ENCODE data around the gene CAMK1D.
"Not testable (repeated sequence)": the region's sequence is repeated elsewhere in the genome, so short reads cannot be mapped to it uniquely, and the experiment has no call there.

CAMK1D gene

DNA sequence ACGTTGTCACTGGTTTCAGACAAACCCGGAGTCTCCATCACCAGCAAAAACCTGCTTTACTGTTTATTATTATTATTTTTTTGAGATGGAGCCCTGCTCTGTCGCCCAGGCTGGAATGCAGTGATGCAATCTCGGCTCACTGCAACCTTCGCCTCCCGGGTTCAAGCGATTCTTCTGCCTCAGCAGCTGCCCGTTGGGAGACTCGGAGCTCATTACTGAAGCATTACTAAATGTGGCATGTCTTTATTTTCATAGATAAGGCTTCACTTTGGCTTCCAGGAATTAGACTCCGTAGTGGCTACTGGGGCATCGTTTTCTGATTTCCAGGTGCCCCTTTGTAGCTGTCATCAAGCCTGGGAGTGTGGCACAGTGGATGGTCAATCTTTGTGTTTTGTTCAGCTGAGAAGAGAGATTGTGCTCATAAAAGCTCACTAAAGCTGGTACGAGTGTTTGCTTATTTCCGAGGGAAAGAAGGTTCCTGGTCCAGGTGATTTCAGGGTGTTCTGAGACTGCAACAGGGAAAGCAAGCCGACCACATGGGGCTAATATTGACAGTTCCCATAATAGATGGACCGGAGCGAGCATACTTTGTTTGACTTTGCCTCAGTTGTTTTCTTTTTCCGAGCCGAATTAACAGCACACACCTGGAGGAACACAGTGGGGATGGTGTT is 163.1 kb downstream of the CAMK1D start:
- no peak for DNase-seq

DNA sequence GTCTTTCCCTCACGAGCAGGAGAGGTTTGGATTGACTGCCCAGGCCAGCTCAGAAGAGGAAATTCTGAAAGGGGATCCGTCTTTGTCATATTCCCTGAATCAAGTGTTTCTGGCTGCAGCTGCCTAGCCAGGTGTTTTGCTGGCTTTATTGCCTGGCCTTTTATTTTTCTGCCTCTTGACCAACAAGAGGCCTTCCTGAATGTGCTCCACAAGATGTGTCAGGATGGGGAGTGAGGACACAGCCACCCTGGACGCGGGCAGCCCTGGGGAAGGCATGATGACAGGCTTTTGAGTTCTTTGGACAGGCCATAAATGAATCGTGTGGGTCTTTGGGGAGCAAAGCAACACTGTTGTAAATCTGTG is 163.6 kb downstream of the CAMK1D start:
- DNase-seq: no peak

DNA sequence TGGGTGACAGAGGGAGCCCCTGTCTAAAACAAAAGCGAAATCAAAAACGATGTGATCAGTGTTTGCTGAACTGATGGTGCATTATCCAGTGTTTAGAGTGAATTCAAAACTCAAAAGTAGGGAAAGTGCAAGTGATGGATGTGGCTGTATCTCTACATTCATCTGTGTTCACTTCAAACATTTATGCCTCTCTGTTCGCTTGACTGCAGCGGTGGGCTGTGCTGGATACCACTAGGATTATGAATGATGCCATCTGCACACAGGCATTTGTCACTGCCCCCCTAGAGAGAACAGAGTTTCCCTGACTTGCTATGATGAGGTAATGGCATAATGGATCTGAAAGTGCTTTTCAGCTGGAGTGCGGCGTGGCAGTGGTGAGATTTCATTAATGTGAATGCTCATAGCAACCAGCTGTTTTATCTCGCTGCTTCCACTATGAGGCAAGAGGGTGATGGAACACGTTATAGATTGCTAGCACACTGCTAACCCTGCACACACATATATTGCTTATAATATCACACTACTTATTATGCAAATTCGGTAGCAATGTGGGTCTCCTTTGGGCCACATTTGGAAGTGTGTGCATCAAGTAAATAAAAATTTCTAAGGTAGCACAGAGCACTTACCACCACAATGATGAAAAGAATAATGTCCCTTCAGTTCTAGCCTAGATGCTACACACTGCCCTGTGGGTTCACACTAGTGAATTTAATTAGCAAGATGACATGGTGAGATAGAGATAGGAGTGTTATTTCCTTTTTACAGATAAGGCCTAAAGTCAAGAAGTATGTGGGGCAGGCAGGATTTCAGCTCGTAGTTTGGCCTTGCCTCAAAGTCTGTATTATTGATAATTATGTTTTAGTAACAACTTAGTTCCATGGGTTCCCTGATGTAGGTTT is 164.7 kb downstream of the CAMK1D start:
- no peak for DNase-seq

DNA sequence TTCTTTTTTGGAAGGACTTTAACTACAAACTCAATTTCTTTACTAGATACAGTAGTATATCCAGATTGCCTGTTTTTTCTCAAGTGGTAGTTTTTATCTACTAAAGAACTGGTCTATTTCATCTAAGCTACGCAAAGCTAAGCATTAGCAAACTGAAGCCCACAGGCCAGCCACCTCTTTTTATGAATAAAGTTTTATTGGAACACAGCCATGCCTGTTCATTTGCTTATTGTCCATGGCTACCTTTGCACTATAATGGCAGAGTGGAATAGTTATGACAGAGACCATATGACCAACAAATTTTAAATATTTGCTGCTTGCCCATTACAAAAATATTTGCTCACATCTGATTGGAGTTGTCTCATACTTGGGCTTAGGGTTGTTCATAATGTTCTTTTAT is 168.7 kb downstream of the CAMK1D start:
- no peak for DNase-seq

DNA sequence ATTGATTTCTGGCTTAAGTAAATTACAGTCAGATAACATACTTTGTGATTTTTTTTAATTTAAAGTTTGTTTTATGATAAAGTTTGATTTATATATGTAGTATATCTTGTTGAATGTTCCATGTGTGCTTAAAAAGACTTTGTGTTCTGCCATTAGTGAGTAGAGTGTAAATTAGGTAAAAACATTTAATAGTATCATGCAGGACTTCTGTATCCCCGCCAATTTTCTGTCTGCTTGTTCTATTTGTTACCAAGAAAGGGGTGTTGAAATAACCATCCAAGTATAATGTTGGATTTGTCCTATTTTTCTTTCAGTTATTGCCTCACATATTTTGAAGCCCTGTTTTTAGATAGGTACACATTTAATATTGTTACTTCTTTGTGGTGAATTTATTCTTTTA is 172.1 kb downstream of the CAMK1D start:
- no peak for DNase-seq

DNA sequence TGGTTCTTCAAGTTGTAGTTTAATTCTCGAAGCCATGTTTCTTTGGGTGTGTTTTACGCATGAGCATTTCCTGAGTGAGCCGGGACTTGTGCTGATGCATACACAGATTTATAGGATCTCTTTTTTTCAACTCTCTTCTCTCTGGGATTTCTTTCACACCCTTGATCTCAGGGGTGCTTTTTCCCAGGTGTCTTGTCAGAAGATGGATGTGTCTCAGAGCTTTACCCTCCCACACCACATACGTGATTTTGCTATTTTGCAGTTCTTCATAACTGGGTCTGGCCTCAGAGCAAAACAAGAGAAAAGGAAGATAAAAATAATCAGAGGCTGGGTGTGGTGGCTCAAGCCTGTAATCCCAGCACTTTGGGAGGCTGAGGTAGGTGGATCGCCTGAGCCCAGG is 177.0 kb downstream of the CAMK1D start:
- no peak for DNase-seq

DNA sequence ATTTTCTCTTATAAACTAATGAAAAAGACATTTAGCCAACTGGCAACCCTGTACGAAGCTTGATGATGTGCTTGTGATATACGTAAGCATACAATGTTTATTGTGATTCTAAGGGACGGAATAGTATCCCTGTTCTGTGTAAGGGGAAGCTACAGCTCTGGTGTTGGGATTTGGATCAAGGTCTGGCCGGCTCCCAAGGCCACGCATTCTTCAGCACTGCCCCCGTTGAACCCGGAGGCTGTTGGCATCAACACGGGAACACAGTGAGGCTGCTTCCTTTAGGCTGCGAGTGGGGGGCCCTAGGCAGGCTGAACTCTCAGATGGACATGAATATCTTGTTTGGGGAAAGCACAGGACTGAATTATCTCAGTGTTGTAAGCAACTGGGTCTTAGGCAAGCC is 180.6 kb downstream of the CAMK1D start:
- no peak for DNase-seq

DNA sequence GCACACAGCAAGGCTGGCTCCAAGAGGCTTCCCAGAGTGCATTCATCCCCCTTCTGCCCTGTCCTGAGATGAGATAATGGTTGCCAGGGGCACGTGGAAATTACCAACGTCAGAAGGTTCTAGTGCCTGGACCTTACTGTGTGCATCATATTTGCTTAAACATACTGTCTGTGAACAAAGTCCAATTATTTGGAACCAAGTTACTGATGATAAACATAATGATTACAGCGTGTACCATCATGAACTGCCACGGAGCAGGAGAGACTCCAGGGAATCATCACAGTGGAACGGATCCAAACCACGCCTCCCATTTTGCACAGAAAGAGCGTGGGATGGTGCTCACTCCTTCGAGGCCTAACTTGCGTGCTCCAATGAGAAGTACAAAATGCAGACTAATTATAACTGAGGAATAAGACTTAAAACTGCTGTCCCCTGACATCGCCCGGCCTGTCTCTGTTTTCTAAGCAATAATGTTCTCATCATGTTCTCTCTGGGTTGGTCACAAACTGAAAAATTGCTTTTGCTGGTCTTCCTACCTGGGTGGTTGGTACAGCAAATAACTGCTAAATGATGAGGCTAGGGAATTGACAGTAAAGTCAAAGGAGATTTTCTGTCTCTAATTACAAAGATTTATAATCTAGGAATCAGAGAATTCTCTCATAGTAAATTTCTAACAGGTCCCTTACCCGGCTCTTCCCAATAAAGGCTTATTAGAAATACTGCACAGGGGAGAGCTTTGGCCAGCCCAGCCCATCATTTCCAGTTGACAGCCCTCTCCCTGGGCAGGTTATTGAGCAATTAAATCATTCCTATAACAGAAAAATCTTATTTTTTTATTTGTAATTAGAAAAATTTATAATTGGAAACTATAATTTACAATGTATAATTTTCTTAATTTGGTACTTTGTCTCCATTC is 182.2 kb downstream of the CAMK1D start:
- DNase-seq: peak in 5 of 56 donors; percentile 7 to 36 (median 20)

DNA sequence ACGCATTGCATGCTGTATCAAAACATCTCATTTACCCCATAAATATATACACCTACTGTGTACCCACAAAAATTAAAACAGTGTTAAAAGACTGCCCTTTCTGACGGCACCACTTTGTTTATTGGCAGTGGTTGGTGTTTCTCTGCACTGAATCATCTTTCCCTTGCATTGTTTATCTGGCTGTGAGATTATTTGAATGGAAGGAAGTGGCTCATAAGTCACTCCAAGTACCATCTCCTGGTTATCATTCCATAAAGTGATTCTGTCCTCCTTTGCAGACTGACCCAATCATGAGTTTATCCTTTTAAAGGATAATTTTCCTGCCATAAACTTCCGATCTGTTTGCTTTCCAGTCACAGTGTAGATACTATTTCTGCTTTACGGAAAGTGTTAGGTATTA is 183.8 kb downstream of the CAMK1D start:
- no peak for DNase-seq

DNA sequence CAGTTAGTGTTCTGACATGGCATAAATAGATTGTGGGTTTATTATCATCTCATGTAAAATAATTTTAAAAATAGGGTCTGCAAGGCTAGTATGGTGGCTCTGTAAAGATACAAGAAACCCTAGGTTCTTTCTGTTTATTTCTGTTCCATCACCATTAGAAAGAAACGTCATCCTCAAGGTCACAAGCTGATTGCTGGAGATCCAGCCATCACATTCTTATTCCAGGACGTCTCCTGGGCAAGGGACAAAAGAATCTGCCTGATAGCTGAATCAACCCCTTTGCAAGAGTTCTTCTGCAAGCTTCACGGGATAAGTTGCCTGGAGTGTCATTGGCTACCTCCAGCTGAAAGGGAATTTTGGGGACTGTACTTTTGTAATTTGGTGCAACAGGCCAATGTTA is 184.4 kb downstream of the CAMK1D start:
- no peak for DNase-seq

DNA sequence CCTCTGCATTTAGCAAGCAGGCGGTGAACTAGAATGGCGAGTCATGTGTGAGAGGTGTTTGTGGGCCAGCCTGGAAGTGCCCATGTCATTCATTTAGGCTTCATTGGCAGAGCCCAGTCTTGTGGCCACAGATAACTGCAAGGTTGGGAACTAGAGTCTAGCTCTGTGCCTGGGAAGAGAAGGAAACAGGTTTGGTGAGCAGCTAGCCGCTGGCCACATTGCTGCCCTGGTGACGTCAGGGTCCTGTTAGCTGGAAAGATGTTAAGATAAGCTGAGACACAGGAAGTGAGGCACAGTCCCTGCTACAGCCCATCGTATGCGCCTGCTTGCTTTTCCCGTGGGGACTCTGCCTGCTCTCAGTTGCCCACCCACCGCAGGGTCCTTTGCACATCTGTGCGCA is 185.5 kb downstream of the CAMK1D start:
- DNase-seq: no peak

DNA sequence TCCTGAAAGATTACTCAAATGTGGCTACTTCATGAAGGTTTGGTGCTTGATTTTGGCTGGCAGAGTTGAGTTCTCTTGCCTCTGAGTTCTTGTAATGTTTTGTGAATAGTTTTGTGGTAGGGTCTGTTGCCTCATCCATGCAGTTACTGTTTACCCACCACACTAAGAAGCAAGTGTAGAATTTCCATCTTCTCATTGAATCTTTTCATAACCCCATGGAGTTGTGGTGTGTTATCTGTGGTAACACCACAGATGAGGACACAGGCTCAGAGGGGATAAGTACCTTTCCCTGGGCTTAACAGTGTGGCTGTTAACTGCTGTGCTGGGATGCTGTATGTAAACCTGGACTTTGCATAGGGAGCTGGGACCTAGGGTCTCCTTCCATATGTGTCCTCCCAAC is 186.3 kb downstream of the CAMK1D start:
- DNase-seq: no peak

DNA sequence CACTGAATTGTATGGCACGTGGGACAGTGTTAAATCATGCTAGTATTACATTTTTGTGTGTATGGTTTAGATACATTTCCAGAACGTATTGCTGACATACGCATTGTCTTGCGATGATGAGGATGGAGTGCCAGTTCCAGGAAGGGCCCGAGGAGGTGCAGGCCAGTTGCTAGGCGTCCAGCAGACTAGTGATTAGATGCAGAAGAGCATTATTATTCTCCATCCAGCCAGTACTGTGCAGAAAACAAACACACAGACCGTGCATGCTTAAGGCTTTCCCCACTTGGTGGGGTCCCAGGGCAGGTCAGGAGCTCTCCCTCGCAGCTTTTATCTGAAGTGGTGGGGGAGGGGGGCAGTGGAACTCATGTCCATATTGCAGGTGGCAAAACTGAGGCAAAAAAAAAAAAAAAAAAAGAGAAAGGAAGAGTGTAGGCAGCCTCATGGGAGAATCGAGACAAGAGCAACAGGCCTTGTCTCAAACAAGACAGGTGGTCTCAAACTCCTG is 189.2 kb downstream of the CAMK1D start:
- no peak for DNase-seq

DNA sequence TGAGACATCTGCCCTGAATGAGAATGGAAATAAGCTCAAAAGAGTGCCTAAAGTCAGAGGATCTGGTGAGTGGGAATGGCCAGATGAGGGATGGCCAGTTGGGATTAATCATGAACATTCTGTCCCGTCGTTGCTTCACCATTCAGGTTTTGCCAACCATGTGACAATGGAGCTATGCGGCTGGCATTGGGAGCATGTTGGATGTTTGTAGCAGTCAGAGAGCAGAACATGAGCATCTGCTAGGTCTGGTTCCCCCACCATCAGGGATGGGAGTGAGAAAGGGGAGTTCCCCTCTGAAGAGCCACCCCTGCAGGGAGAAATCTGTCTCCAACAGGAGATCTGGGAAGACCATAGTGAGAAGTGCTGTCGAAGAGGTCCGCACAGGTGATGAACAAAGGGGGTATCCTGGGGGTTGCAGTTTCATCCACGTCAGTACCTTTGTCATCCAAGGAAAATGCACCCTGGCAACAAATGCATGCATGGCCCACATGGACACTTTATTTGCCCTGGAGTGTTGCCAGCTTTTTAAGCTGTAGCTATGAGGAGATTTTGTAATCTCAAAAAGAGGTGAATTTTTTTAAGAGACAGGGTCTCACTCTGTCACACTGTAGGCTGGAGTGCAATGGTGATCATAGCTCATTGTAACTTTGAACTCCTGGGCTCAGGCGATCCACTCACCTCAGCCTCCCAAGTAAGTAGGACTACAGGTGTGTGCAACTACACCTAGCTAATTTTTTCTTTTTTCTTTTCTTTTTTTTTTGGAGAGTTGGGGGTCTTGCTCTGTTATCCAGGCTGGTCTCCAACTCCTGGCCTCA is 190.2 kb downstream of the CAMK1D start:
- no peak for DNase-seq

DNA sequence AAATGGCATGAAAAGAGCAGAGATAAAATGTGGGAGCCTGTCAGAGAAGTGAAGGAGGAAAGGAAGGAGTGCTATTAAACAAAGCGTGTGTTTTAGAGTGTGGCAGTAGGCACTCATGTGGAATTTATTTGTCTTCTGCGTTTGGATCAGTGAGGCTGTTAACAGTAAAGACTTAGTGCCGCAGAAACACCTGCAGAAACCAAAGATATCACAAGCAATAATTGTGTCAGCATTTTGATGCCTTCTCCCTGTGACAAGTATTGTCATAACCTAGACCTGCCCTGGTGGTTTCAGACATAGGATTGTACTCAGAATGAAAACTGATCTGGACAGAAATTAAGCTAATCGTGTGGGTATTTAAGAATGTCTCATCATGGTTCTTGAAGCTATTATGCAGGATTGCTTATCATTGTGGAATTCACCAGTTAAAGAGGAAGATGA is 191.0 kb downstream of the CAMK1D start:
- DNase-seq: no peak

DNA sequence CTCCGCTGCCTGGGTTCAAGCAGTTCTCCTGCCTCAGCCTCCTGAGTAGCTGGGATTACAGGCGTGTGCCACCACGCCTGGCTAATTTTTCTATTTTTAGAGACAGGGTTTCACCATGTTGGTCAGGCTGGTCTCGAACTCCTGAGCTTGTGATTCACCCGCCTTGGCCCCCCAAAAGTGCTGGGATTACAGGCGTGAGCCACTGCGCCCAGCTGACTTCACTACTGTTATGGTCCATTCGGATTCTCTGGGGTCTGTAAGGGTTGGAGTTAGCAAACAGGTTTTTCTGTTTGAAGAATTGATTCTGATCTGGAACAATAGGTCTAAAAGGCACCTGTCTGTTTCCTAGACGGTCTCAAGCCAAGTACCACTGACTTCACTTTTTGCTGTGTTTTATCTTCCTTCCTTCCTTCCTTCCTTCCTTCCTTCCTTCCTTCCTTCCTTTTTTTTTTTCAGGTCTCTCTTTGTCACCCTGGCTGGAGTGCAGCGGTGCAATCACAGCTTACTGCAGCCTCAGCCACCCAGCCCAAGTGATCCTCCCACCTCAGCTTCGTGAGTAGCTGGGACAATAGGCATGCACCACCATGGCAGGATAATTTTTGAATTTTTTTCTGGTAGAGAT is 192.2 kb downstream of the CAMK1D start:
- DNase-seq: no peak

DNA sequence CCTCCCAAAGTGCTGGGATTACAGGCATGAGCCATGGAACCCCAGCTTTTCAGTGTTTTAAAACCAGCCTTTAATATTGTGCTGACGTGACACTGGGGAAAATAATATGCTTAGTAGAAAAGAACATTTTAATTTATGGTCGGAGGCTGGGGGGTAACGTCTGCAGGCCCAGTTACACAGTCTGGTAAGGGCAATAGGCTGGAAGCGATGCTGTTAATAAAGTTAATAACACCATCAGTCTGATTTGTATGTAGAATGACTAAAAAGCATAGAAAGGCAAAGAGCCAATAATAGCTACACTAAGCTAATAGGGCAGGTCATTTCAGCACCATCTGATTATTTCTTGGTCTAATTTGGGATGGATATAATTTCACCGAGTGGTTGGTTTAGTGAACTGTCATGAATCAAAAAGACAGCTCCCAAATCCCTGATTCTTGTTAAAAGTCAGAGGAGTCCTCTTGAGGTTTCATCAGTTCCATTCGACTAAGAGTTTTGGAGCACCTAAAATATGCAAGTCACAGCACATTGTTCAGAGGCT is 192.9 kb downstream of the CAMK1D start:
- no peak for DNase-seq

DNA sequence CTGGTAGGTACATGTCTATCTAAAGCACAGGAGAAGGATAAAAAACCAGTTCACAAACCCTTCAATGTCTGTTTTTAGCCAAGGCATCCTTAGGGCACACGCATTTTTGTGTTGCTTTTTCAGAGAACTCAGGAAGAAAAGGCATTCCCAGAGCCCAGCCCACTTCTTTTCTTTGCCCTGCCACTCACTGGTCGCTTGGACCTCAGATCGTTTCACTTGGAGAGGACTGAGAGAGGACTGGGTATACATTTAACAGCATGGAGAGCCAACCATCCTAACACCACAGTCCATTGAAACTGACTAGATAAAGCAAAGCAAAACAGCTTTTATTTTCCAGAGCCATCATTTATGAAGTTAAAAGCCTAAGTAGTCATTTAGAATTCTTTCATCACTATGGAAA is 194.2 kb downstream of the CAMK1D start:
- no peak for DNase-seq

DNA sequence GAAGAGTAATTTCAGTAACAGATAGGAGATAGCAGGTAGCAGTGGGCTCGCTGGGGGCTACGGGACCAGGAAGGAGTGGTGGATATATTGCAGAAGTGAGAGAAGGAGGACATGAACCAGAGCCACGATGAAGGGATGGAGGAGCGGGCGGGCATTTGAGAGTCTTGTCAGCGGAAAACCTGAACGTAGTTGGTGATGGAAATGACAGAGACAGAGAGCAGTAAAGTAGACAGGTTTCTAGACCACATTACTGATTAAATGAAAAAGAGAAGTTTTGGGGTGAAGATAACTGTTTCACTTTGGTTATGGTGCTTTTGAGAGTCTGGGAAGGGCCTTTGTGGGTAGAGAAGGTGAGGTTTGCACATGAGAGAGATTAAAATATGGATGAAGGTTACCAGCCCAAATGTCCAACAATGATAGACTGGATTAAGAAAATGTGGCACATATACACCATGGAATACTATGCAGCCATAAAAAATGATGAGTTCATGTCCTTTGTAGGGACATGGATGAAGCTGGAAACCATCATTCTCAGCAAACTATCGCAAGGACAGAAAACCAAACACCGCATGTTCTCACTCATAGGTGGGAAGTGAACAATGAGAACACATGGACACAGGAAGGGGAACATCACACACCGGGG is 196.9 kb downstream of the CAMK1D start:
- not testable (repeated sequence) for DNase-seq
